Colon (tissue), 2 donors: ENCODE data around the gene WFDC1.
"Not testable (repeated sequence)": the region's sequence is repeated elsewhere in the genome, so short reads cannot be mapped to it uniquely, and the experiment has no call there.

Source experiments
- FAIRE-seq: peaks from 2 replicates; lab custom pipeline; 2012; peaks lifted over from hg19 to GRCh38; lab: Jason Lieb, UNC
- donor health status: control.
- donor health status: control.

WFDC1 gene

GRCh38 chr16:84329016-84329415 lies 34.3 kb downstream of the WFDC1 start:
- FAIRE-seq, result no peak

DNA sequence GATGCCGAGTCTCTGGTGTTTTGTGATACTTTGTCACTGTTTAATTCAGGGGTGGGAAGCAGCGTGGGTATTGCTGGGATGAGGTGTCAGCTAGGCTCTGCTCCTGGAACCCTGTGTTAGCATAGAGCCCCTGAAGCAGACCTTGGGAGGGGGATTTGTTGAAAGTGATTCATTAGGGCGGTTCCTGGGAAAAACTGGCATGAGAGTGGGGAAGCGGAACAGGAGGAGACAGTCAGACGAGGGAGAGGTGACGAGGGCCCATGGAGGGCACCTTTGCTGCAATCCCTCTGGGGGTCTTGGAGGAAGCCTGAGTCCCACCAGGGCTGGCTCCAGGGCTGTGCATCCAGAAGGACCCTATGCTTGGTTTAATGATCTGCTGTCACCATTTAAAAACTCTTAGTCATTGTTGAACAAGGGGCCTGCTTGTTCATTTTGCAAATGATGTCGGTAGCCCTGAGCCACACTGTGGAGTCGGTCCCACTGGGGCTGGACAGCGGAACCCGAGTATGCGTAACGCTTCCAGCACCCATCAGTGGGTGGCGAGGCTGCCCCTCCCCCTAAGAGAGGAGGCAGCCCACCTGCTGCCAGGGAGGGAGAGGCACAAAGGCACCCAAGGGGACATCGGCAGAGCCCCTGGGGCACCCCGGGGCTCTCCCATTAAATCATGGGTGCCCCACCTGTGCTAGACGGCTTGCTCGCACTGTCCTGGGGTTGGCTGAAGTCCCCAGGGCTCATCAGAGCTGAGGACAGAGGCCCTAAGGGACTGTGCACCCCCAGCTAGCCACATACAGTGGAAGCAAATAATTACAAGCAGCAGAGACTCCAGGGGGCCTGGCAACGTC lies 35.4 kb downstream of the WFDC1 start:
- no peak for FAIRE-seq

GRCh38 chr16:84330685-84331050 lies 36.0 kb downstream of the WFDC1 start:
- no peak for FAIRE-seq

GRCh38 chr16:84331998-84332780 lies 37.5 kb downstream of the WFDC1 start:
- FAIRE-seq, result no peak

GRCh38 chr16:84332975-84333684 lies 38.5 kb downstream of the WFDC1 start:
- no peak for FAIRE-seq

- no peak for FAIRE-seq
Observed at GRCh38 chr16:84334058-84334457, 39.4 kb downstream of the WFDC1 start.

DNA sequence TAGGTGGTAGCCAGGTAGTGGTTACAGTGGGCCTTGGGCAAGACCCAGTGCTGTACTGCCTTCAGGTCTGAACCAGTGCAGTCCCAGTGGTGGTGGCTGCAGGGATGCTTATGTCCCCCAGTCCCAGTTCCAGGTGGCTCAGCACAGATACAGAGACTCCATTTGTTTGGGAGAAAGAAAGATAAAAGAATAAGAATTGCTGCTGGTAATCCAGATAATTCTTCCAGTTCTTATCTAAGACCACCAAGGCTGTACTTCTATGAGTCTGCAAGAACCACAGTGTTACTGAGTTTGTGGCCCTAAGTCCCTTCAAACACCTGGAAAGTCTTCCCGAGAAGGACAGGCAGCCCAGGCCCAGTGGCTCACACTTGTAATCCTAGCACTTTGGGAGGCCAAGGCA lies 39.8 kb downstream of the WFDC1 start:
- no peak for FAIRE-seq

GRCh38 chr16:84337236-84337635 lies 42.6 kb downstream of the WFDC1 start:
- peak; percentile 57 for FAIRE-seq

- FAIRE-seq, result no peak
Observed at GRCh38 chr16:84339311-84339710, 44.6 kb downstream of the WFDC1 start.

DNA sequence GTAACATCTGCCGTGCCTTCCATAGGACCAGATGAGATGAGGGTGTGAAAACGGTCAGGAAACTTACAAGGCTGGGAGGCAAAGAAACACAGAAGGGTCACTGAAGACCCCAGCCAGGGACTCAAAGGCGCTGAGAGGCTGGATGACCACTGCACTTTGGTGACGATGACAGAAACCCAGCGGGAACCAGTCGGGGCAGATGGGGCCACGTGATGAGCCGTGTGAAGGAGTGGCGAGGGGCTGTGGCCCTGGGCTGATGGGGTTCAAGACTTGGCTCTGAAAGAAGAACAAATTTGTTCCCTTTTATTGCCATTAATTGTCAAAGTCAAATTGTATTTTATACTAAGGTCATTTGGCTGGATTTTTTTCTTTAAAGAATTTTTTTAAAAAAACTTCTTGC lies 45.1 kb downstream of the WFDC1 start:
- FAIRE-seq, result no peak

GRCh38 chr16:84340325-84341040 lies 45.8 kb downstream of the WFDC1 start:
- no peak for FAIRE-seq

DNA sequence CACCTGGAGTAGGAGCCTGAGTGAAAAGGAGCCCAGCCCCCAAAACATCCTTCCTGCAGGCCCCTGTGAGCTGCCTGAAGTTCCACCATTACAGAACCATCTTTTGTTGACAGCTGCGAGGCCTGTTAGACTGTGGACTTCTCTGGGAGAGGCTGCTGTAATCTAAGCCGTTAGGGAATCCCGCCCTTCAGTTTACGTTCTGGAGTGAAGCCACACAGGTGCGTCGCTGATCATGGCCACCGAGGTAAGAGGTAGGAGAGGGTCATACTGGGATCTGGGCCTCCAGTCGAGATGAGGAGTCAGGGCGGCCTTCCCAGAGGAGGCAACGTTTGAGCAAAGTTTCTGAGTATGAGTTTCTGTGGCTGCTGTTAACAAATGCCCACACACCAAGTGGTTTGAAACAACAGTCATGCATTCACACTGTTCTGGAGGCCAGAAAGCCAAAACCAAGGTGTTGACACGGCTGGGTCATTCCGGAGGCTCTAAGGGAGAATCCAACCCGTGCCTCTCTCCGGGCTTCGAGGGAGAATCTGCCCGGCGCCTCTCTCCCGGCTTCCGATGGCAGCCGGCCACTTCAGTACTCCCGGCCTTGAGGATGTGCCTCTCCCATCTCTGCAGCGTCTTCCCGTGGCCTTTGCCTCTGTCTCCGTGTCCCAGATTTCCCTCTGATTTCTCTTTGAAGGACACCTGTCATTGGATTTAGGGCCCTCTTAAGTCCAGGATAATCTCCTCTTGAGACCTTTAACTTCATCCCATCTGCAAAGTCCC lies 47.0 kb downstream of the WFDC1 start:
- no peak for FAIRE-seq

- not testable (repeated sequence) for FAIRE-seq
Observed at GRCh38 chr16:84343800-84344199, 49.1 kb downstream of the WFDC1 start.

GRCh38 chr16:84344781-84345180 lies 50.1 kb downstream of the WFDC1 start:
- no peak for FAIRE-seq

DNA sequence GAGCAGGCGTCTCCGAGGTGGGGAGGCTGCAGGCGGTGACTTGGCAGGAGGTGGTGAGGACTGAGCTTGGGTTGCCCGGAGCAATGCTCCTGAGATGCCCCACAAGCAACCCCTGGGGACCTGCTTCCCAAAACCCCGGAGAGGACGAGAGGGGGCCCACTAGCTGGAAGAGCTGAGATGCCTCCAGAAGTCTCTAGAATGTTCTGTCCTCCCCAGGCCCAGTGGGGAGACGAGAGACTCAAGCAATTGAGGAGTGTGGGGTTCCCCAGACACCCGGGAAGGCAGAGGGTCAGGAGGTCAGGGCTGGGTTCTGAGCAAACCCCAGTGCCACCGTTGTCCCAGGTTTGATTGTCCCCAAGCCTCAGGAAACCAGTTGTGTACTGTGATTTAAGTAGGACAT lies 52.5 kb downstream of the WFDC1 start:
- FAIRE-seq, result no peak

GRCh38 chr16:84348386-84348888 lies 53.8 kb downstream of the WFDC1 start:
- no peak for FAIRE-seq

GRCh38 chr16:84349862-84350684 lies 55.4 kb downstream of the WFDC1 start:
- FAIRE-seq, result no peak

DNA sequence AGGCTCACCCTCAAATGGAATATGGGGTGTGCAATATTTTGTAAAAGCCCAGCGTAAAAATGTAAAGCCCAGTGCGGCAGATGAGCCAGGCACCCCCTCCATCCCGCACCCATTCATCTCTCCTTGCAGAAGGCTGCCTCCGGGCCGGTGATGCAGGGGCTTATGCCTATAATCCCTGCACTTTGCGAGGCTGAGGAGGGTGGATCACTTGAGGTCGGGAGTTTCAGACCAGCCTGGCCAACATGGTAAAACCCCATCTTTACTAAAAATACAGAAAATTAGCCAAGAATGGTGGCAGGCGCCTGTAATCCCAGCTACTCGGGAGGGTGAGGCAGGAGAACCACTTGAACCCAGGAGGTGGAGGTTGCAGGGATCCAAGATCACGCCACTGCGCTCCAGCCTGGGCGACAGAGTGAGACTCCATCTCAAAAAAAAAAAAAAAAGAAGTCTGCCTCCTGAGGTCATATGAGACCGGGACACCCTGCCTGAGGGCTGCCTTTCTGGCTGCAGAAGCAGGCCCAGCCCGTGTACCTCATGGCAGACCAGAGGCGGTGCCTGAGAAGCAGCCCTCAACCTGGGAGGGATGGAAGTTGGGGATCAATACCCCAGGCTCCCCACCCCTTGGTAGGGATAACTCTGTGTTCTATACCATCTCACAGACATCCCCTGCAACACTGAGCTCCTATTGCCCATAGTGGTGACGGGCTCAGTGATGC lies 56.2 kb downstream of the WFDC1 start:
- FAIRE-seq, result no peak

DNA sequence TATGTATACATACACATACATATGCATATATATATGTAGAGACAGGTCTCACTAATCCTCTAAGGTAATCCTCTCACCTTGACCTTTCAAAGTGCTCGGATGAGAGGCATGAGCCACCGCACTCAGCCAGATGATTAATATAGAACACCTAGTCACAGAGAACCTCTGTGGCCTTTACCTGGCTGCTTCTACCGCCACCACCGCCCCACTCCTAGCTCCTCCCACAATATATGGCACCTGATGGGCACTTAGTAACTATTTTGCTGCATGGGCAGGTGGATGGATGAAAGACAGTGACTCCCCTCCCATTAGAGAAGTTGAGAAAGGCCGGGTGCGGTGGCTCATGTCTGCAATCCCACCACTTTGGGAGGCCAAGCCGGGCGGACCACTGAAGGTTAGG lies 57.0 kb downstream of the WFDC1 start:
- no peak for FAIRE-seq

- FAIRE-seq, result no peak
Observed at GRCh38 chr16:84354306-84354705, 59.6 kb downstream of the WFDC1 start.
